Measurements from ENCODE around the gene CR1. TPM values are rescaled to one million over a fixed set of nuclear protein-coding genes. Genes with fewer than 3 reads are reported as not detected.

Gene CR1
- total RNA-seq, 6 experiments from 2014 or later: 1.1 to 7.8 (median 2.0) TPM

DNA sequence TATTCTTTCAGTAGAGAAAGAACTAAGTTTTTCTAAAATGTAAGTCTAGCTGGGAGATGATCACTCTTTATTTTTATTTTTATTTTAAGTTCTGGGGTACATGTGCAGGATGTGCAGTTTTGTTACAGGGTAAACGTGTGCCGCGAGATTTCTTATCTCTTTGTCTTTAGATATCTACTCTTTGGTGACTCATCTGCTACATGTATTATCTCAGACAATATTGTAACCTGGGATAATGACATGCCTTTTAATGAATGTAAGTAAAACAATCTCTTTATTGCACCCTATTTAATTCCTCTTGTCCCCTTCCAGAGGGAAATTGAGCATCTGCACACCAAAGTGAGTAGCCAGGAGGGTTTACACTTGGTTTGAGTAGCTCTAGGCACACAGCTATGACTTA, 32.4 kb upstream of the CR1 start:
- Histone ChIP-seq H3K4me3 (no peak overlapping the region), H3K9me3 (no peaks in the 10 kb centered on the region), H3K27me3 (no peaks in the 10 kb centered on the region), H3K27ac (no peak overlapping the region), H3K36me3 (no peaks in the 10 kb centered on the region), H3K4me1 (no peaks in the 10 kb centered on the region)
- TF ChIP-seq, protein P1, sequence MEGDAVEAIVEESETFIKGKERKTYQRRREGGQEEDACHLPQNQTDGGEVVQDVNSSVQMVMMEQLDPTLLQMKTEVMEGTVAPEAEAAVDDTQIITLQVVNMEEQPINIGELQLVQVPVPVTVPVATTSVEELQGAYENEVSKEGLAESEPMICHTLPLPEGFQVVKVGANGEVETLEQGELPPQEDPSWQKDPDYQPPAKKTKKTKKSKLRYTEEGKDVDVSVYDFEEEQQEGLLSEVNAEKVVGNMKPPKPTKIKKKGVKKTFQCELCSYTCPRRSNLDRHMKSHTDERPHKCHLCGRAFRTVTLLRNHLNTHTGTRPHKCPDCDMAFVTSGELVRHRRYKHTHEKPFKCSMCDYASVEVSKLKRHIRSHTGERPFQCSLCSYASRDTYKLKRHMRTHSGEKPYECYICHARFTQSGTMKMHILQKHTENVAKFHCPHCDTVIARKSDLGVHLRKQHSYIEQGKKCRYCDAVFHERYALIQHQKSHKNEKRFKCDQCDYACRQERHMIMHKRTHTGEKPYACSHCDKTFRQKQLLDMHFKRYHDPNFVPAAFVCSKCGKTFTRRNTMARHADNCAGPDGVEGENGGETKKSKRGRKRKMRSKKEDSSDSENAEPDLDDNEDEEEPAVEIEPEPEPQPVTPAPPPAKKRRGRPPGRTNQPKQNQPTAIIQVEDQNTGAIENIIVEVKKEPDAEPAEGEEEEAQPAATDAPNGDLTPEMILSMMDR (IDR thresholded peaks at IDR 0.05): no peak
- TF ChIP-seq POLR2A (IDR thresholded peaks at IDR 0.05): no peak
- intact Hi-C loops (cut with DNase I): no loop called here
- ATAC-seq (no peak), DNase-seq (no peak)
- 66% methylated on average over 3 of the region's 3 CpGs for WGBS (ENCODE audit: insufficient coverage, low coverage, low lambda C conversion rate, missing lambda C conversion rate)

DNA sequence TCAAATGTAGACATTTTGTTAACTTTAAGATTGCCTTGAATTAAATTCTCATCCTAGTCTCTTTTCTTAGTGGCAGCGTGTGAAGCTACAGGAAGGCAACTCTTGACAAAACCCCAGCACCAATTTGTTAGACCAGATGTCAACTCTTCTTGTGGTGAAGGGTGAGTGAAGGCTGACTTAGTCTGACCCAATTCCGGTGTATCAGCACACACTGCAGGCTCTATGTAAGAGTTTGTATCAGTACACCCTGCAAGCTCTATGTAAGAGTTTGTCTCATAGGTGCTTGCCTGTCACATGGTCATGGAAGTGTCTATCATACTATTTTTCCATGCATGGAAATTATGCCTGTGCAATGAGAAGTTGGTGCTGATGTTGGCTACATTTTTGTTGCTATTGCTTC, 25.0 kb upstream of the CR1 start:
- WGBS (ENCODE audit: insufficient coverage, low coverage, low lambda C conversion rate, missing lambda C conversion rate): 100% methylated on average over 2 of the region's 2 CpGs
- DNase-seq (no peak), ATAC-seq (no peak)
- H3K36me3 ChIP-seq: no peaks in the 10 kb centered on the region
- TF ChIP-seq POLR2A (IDR thresholded peaks at IDR 0.05): no peak
- TF ChIP-seq, protein P1 (IDR thresholded peaks at IDR 0.05): no peak
- no peaks in the 10 kb centered on the region for H3K4me1 ChIP-seq
- H3K9me3 ChIP-seq: no peaks in the 10 kb centered on the region
- H3K4me3 ChIP-seq: no peak overlapping the region
- intact Hi-C loops (cut with DNase I): no loop called here
- H3K27me3 ChIP-seq: no peaks in the 10 kb centered on the region
- H3K27ac ChIP-seq: no peak overlapping the region

DNA sequence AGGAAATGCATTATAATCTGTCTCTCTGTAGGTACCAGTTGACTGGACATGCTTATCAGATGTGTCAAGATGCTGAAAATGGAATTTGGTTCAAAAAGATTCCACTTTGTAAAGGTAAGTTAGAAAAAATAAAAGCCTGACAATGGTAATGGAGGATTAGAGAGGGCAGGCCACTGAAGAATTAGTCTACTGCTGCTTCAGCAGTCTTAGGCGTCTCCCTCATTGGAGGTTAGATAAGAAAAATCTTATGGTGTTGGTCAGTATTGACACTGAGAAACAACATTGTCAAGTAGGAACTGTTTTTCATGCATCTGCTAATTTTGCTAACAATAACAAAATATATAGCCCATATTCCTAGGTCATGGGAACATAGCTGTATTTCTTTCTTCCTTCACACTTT, 21.7 kb upstream of the CR1 start:
- 64% methylated on average over 1 of the region's 1 CpG for WGBS (ENCODE audit: insufficient coverage, low coverage, low lambda C conversion rate, missing lambda C conversion rate)

DNA sequence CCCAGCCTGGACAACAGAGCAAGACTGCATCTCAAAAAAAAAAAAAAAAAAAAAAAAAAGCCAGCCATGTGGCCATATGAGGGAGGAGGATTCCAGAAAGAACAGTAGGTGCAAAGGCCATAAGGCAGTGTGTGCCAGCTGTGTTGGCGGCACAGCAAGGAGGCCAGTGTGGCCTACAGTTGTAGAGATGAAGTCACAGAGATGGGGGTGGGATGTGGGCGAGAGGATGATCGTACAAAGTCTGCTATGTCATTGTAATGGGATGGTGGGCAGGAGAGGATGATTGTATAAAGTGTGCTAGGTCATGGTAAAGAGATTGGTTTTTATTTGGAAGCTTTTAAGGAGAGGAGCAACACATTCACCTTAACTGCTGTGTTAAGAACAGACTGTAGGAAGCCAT, 9.8 kb upstream of the CR1 start:
- Histone ChIP-seq H3K9me3 (no peaks in the 10 kb centered on the region), H3K4me3 (no peak overlapping the region), H3K4me1 (no peaks in the 10 kb centered on the region), H3K27ac (no peak overlapping the region), H3K27me3 (no peaks in the 10 kb centered on the region), H3K36me3 (no peaks in the 10 kb centered on the region)
- ATAC-seq: no peak
- TF ChIP-seq POLR2A (IDR thresholded peaks at IDR 0.05): no peak
- TF ChIP-seq, protein P1 (IDR thresholded peaks at IDR 0.05): no peak
- DNase-seq: no peak
- intact Hi-C loops (cut with DNase I): no loop called here
- WGBS (ENCODE audit: insufficient coverage, low coverage, low lambda C conversion rate, missing lambda C conversion rate): 74% methylated on average over 3 of the region's 3 CpGs

More for the DNA sequence above, 21.7 kb upstream of the CR1 start:
- DNase-seq (no peak), ATAC-seq (no peak)
- no peak overlapping the region for H3K27ac ChIP-seq
- TF ChIP-seq, protein P1 (IDR thresholded peaks at IDR 0.05): no peak
- H3K9me3 ChIP-seq: no peaks in the 10 kb centered on the region
- no peaks in the 10 kb centered on the region for H3K36me3 ChIP-seq
- intact Hi-C loops (cut with DNase I): no loop called here
- no peaks in the 10 kb centered on the region for H3K27me3 ChIP-seq
- H3K4me3 ChIP-seq: no peak overlapping the region
- H3K4me1 ChIP-seq: no peaks in the 10 kb centered on the region

DNA sequence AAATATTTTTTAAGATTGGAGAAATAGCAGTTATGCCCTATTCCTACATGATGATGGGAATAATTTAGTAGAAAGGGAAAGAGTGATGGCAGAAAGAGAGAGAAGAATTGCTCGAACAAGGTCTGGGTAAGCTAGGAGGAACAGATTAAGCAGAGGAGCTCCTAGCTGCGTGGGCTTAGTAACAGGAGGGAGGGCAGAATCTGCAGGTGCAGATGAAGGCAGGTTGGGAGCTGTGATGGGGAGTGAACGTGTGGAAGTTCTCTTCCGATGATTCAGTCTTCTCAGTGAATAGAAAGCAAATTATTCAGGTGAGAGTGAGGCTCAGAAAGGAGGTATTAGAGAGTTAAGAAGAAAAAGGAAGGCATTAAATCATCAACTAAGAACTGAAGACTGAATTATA, 8.3 kb upstream of the CR1 start:
- Histone ChIP-seq H3K36me3 (no peaks in the 10 kb centered on the region), H3K27me3 (no peaks in the 10 kb centered on the region), H3K9me3 (no peaks in the 10 kb centered on the region), H3K4me1 (no peaks in the 10 kb centered on the region), H3K27ac (no peak overlapping the region), H3K4me3 (no peak overlapping the region)
- DNase-seq (no peak), ATAC-seq (no peak)
- intact Hi-C loops (cut with DNase I): no loop called here
- 70% methylated on average over 4 of the region's 4 CpGs for WGBS (ENCODE audit: insufficient coverage, low coverage, low lambda C conversion rate, missing lambda C conversion rate)
- TF ChIP-seq, protein P1 (IDR thresholded peaks at IDR 0.05): no peak
- no peak for TF ChIP-seq POLR2A (IDR thresholded peaks at IDR 0.05)

Data from right lobe of liver (tissue), 6 donors.